Stimulated activated CD8-positive, alpha-beta memory T cell treated with anti-CD3 and anti-CD28 coated beads, Interleukin-15, amount 100 ng/mL, for 24 hours (primary cell): Measurements from ENCODE around the gene LRBA.

Experiments
- DNase-seq: peaks from one replicate; pipeline ENCODE4 v3.0.0-alpha.2; 2020; ENCODE audit warnings: low read depth

LRBA gene

GRCh38 chr4:150318971-150319370, 696.1 kb downstream of the LRBA start:
- DNase-seq = no peak

GRCh38 chr4:150318527-150318926, 696.6 kb downstream of the LRBA start:
- DNase-seq = no peak

DNA sequence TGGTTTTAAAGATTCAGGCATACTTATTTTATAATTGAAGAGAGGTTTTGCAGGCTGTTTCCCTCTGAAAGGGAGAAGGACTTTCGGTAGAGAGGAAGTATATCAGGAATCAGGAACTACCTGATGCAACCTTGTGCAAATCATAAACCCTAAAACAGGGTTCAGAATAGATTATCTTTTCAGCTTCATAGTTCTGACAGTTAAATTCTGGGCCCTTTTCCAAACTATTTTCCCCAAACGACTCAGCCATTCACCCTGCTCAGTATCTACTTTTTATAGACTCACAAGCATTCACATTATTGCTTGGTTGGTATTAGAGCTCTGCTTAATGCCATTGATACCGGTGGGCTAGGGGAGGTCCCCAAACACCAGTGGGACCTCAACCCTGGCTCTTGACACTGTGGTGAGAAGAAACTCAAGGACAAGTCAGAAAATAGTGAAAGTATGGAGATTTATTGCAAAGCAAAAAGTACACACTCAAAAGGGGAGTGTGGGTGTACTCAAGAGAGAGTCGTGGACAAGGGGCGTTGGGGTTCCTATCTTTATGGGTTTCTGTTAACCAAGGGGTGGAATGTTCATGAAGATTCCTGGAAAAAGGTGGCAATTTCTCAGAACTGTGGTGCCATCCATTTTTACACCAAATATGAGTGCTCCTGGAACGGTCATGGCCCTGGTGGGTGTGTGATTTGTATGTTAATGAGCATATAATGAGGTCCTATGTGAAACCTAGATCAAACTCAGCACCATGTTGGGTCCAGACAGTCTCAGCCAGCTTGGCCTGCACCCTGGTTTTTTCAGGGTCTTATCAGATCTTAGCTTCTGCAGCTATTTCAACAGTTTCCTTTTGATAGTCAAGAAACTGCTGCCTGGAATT, 698.5 kb downstream of the LRBA start:
- DNase-seq = no peak

GRCh38 chr4:150315691-150316090, 699.4 kb downstream of the LRBA start:
- no peak for DNase-seq

GRCh38 chr4:150315175-150315574, 699.9 kb downstream of the LRBA start:
- DNase-seq = no peak

- no peak for DNase-seq
Observed at GRCh38 chr4:150314031-150314430, 701.1 kb downstream of the LRBA start.

- no peak for DNase-seq
Observed at GRCh38 chr4:150310159-150310895, 704.8 kb downstream of the LRBA start.

DNA sequence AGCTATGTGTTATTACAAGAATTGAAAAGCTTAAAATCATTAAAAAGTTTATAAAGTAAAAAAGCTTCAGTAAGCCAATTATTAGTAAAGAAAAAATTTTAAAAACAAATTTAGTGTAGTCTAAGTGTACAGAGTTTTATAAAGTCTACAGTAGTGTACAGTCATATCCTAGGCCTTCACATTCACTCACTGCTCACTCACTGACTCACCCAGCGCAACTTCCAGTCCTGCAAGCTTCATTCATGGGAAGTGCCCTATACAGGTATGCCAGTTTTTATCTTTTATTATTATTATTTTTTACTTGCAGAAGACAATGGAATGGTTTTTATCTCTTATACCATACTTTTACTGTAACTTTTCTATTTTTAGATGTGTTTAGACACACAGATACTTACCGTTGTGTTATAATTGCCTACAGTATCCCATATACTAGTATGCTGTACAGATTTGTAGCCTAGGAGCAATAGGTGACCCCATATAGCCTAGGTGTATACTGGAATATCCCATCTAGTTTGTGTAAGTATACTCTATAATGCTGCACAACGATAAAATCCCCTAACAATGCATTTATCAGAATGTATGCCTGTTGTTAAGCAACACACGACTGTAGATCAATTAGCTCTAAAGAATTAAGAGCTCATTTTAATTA, 706.1 kb downstream of the LRBA start:
- DNase-seq = no peak

GRCh38 chr4:150306719-150307118, 708.4 kb downstream of the LRBA start:
- DNase-seq = no peak

DNA sequence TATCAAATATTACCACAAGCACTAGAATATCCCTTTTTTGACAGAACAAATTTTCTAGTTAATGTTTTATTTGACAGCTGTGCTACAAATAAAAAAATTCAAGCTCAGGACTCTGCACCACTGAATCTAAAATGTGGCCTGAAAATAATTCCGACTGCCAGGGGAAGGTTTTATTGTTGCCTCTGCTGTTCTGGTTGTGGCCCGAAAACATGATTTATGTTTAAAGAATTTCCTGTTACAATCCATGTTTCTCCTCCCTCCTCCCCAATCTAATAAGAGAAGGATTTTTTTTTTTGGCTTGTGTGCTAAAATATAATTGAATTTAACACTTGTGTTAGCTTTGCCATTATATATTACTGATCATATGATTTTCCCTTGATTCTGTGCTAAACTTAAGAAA, 709.1 kb downstream of the LRBA start:
- no peak for DNase-seq

- DNase-seq = no peak
Observed at GRCh38 chr4:150302553-150302952, 712.5 kb downstream of the LRBA start.

DNA sequence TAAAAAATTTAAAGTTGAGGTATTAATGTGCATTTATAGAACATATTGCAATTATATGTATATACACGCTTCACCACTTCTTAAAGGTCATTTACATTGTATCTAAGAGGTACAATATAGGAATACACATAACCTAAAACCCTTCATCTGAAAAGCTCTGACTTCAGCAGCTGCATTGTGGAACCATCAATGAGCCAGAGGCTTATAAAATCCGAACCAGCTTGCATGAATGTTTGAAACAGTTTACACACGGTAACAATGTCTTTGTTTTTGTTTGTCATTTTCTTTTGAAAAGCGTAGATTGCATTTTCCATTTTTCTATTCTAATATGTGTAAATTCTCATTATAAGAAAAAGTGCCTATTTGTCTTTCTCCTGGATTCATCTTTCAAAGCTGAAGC, 715.3 kb downstream of the LRBA start:
- DNase-seq = no peak

DNA sequence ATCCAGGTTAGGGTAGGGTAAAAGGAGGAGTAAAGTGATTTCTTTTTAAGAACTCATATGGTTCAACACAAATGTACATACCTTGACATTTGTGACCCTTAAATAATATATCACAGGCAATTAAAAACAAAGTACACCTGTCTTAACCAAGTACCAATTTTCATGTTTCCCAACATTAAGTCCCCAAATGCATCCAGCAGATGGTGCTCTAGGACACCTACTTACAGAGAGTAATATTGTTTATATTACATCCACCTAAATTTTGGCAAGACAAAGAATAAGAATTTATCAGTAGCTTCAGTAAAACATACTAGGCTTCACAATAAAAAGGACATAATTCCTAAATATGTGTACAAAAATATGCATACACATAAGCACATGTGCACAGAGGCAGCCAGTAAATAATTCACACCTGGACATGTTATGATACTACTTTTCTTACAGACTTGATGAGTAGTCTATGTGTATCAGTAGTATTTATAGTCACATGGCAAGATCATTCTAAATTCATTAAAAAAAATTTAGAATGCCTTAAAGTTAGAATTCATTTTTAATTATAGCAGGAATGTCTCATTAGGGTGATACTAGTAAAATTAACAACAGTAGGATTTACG, 717.1 kb downstream of the LRBA start:
- no peak for DNase-seq

GRCh38 chr4:150289881-150290280, 725.2 kb downstream of the LRBA start:
- no peak for DNase-seq

- no peak for DNase-seq
Observed at GRCh38 chr4:150289198-150289597, 725.9 kb downstream of the LRBA start.

- DNase-seq = no peak
Observed at GRCh38 chr4:150286656-150287055, 728.4 kb downstream of the LRBA start.

- DNase-seq = no peak
Observed at GRCh38 chr4:150283689-150284088, 731.4 kb downstream of the LRBA start.

DNA sequence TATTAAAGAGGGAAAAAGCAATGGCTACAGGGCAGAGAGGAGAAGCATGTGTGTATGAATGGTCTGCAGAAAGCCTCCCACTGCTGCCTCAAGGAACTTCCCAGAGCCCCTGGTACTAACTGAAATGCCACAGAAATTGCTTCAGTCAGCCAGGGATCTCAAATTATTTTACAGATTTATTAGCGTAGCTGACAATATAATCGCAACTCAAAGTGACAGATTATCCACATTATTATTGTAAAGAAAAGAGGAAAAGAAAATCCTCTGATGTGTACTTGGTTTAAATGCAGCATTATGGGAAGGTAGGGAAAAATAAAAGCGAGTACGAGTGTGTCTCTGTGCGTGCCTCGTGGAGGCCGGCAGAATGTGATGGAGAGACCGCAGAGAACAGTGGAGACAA, 734.1 kb downstream of the LRBA start:
- no peak for DNase-seq

DNA sequence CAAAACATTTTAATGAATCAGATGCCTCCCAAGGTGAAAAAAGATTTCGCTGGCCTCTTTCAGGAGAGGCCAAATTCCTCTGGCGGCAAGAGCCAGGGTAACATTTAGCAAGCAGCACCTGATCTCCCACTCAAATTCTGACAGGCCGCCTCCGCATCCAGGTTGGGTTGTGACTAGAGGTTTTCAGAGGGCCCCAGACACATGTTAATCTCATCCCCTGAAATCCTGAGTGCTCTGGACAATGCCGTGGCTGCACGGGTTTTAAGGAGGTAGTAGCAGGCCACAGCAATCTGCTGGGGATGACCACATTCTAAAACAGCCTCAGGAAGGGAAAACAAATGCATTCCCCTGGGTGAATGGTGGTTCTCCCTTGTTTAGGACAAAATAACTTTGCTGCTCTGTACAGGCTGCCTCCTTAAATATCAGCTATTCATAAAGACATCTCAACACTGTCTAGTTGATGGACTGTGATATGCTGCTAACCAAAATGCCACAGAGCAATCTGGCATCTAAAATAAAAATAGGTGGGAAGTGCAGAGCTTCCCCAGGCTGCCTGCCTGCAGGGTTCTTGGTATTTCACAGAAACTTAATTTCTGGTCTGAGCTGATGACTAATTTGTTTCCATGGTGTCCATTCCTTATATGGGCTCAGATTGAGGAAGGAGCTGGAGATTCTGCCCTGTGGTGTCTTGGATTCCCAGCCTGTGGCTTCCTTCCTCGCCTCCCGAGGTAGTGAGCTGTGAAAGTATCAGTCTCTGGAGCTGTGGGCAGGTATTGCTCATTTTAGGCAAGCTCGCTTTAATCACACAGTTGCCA, 734.8 kb downstream of the LRBA start:
- no peak for DNase-seq

DNA sequence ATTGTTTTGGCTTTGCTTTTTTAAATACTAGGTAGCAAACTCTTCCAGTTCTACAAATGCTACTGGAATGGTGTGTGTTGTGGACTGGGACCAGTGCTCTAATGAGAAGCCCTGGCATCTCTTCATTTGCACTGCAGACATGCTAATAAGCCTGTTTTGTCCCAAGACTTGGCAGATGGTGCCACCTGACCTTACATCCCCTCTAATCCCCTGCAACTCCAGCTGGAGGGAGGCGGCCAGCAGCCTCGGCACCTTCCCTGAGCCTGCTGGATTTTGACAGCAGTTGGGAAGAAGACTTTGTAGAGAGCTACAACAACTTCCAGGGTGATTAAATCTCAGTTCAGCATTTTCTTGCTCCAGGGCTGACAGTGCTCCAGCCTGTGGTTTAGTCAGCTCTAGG, 736.9 kb downstream of the LRBA start:
- no peak for DNase-seq

GRCh38 chr4:150268444-150268843, 746.6 kb downstream of the LRBA start:
- DNase-seq = no peak

GRCh38 chr4:150265806-150266205, 749.3 kb downstream of the LRBA start:
- DNase-seq = no peak
